H1 (cell line): ENCODE data around the gene MAPK13. TPM values are rescaled to one million over a fixed set of nuclear protein-coding genes. Genes with fewer than 3 reads are reported as not detected.
A peak's percentile ranks its signal among the peaks of the same experiment; 100 is the strongest.

Source experiments
- CTCF ChIA-PET: fragments of 300-600 bp; sonication (Branson Sonifier 250); formaldehyde crosslinking; loops from one replicate; lab custom pipeline; 2021; ENCODE audit not compliant: partially characterized antibody; lab: Charles Lee
- POLR2A ChIA-PET: fragments of 300-600 bp; sonication (Branson Sonifier 250); formaldehyde crosslinking; loops from one replicate; lab custom pipeline; 2021; ENCODE audit warnings: inconsistent platforms; ENCODE audit not compliant: partially characterized antibody; lab: Charles Lee
- DNase-seq, 2 experiments: peaks; one replicate each; pipeline versions ENCODE4 v3.0.0 to v3.0.0-alpha.2; 2010 to 2022; ENCODE audit warnings: low spot score in 2 of 2, low read depth in 1 of 2, mixed read lengths in 1 of 2
- FAIRE-seq: peaks from 2 replicates; lab custom pipeline; 2011; peaks lifted over from hg19 to GRCh38; lab: Jason Lieb, UNC
- H2AFZ ChIP-seq: 2 replicates; pipeline ENCODE4 v1.8.1; 2012; ENCODE audit warnings: low read length, inconsistent platforms
- H2AK5ac ChIP-seq: 2 replicates; pipeline ENCODE4 v1.6.1; 2013; ENCODE audit warnings: low read depth, low read length
- H2BK120ac ChIP-seq: replicated peaks from 2 replicates; pipeline ENCODE3; 2013; ENCODE audit warnings: low read depth, low read length, inconsistent platforms
- H2BK12ac ChIP-seq: 2 replicates; pipeline ENCODE4 v1.6.1; 2013; ENCODE audit warnings: low read depth, low read length
- H2BK15ac ChIP-seq: 2 replicates; pipeline ENCODE4 v1.6.1; 2013; ENCODE audit warnings: low read length
- H2BK20ac ChIP-seq: 2 replicates; pipeline ENCODE4 v1.6.1; 2013; ENCODE audit warnings: low read length
- H2BK5ac ChIP-seq: 2 replicates; pipeline ENCODE4 v1.6.1; 2013; ENCODE audit warnings: low read depth, low read length
- H3K14ac ChIP-seq: 2 replicates; pipeline ENCODE4 v1.6.1; 2013; ENCODE audit warnings: inconsistent platforms; ENCODE audit not compliant: insufficient read length
- H3K18ac ChIP-seq: 2 replicates; pipeline ENCODE4 v1.6.1; 2013; ENCODE audit warnings: low read length; ENCODE audit errors: extremely low read depth
- H3K23ac ChIP-seq: 2 replicates; pipeline ENCODE4 v1.6.1; 2013; ENCODE audit warnings: inconsistent platforms; ENCODE audit not compliant: insufficient read length
- H3K23me2 ChIP-seq: 2 replicates; pipeline ENCODE4 v1.6.1; 2013; ENCODE audit warnings: low read depth, low read length
- H3K27ac ChIP-seq: 2 replicates; pipeline ENCODE4 v1.6.1; 2011; ENCODE audit warnings: low read depth, low read length, inconsistent platforms
- H3K27me3 ChIP-seq, 4 experiments: replicated peaks in 1 of 4; 1 replicate in 1 of 4; 2 replicates in 3 of 4; pipeline versions ENCODE4 v1.6.1 to v1.8.1; 2011 to 2013; ENCODE audit warnings: low read length in 3 of 4, mild to moderate bottlenecking in 3 of 4, inconsistent platforms in 2 of 4, mixed read lengths in 2 of 4, moderate library complexity in 1 of 4; ENCODE audit not compliant: control insufficient read depth in 3 of 4, insufficient read depth in 3 of 4; ENCODE audit errors: extremely low read depth in 1 of 4
- H3K36me3 ChIP-seq, 4 experiments: 2 replicates each; pipeline versions ENCODE4 v1.6.1 to v1.8.1; 2011 to 2013; ENCODE audit warnings: mild to moderate bottlenecking in 4 of 4, low read length in 3 of 4, moderate library complexity in 2 of 4, control low read depth in 1 of 4, inconsistent platforms in 1 of 4; ENCODE audit not compliant: insufficient read depth in 4 of 4, control insufficient read depth in 2 of 4
- H3K4ac ChIP-seq: replicated peaks from 2 replicates; pipeline ENCODE3; 2013; ENCODE audit warnings: low read length, low read depth, mixed read lengths, inconsistent platforms; ENCODE audit not compliant: insufficient read length
- H3K4me1 ChIP-seq, 4 experiments: replicated peaks in 1 of 4; 1 replicate in 1 of 4; 2 replicates in 3 of 4; pipeline versions ENCODE4 v1.6.1 to v1.8.1; 2011 to 2013; ENCODE audit warnings: low read length in 3 of 4, inconsistent platforms in 2 of 4, mixed read lengths in 1 of 4; ENCODE audit not compliant: insufficient read depth in 4 of 4, control insufficient read depth in 3 of 4
- H3K4me2 ChIP-seq, 2 experiments: 2 replicates each; pipeline versions ENCODE4 v1.6.1 to v1.8.1; 2011 to 2013; ENCODE audit warnings: low read depth in 2 of 2, low read length in 2 of 2, control low read depth in 1 of 2, inconsistent platforms in 1 of 2, mild to moderate bottlenecking in 1 of 2; ENCODE audit not compliant: insufficient read depth in 1 of 2
- H3K4me3 ChIP-seq, 4 experiments: fragments of 200-600, 300-600 bp in 1 of 4; sonication (generic), shearing (Covaris generic), sonication (Bioruptor Twin) in 1 of 4; 2 replicates each; pipeline versions ENCODE4 v1.5.1 to v1.8.1; 2011 to 2016; ENCODE audit warnings: low read length in 4 of 4, low read depth in 3 of 4, control low read depth in 2 of 4, inconsistent platforms in 2 of 4, mild to moderate bottlenecking in 2 of 4, mixed read lengths in 1 of 4, moderate library complexity in 1 of 4; ENCODE audit not compliant: insufficient read depth in 2 of 4; ENCODE audit errors: extremely low read depth in 1 of 4
- H3K56ac ChIP-seq: replicated peaks from 2 replicates; pipeline ENCODE3; 2013; ENCODE audit warnings: low read depth, mild to moderate bottlenecking, mixed read lengths, low read length, inconsistent platforms; ENCODE audit not compliant: insufficient read length
- H3K79me1 ChIP-seq: 2 replicates; pipeline ENCODE4 v1.6.1; 2013; ENCODE audit warnings: low read depth, low read length, control low read depth
- H3K79me2 ChIP-seq, 2 experiments: 2 replicates each; pipeline versions ENCODE4 v1.6.1 to v1.8.1; 2012 to 2013; ENCODE audit warnings: low read length in 2 of 2, mild to moderate bottlenecking in 2 of 2, inconsistent platforms in 1 of 2; ENCODE audit not compliant: insufficient read depth in 2 of 2, control insufficient read depth in 1 of 2
- H3K9ac ChIP-seq, 4 experiments: replicated peaks in 1 of 4; 1 replicate in 1 of 4; 2 replicates in 3 of 4; pipeline versions ENCODE4 v1.6.1 to v1.8.1; 2011 to 2013; ENCODE audit warnings: low read depth in 3 of 4, low read length in 3 of 4, control low read depth in 2 of 4, mild to moderate bottlenecking in 2 of 4, moderate library complexity in 2 of 4, inconsistent platforms in 1 of 4; ENCODE audit errors: extremely low read depth in 1 of 4
- H3K9me3 ChIP-seq, 2 experiments: 2 replicates each; pipeline versions ENCODE4 v1.6.1 to v1.8.1; 2012 to 2013; ENCODE audit warnings: mild to moderate bottlenecking in 2 of 2, moderate library complexity in 2 of 2, control low read depth in 1 of 2, inconsistent platforms in 1 of 2, low read depth in 1 of 2, low read length in 1 of 2, mixed read lengths in 1 of 2; ENCODE audit not compliant: insufficient read depth in 2 of 2
- H4K20me1 ChIP-seq, 2 experiments: replicated peaks in 1 of 2; 2 replicates each; pipeline versions ENCODE3 to v1.8.1; 2011 to 2013; ENCODE audit warnings: inconsistent platforms in 2 of 2, low read length in 2 of 2, mild to moderate bottlenecking in 1 of 2; ENCODE audit not compliant: insufficient read depth in 2 of 2, control insufficient read depth in 1 of 2
- H4K5ac ChIP-seq: 2 replicates; pipeline ENCODE4 v1.6.1; 2013; ENCODE audit warnings: low read length, low read depth, mixed read lengths, inconsistent platforms; ENCODE audit not compliant: insufficient read length
- H4K8ac ChIP-seq: 2 replicates; pipeline ENCODE4 v1.8.0; 2013; ENCODE audit warnings: mild to moderate bottlenecking, moderate library complexity, low read length, inconsistent platforms; ENCODE audit not compliant: insufficient read depth; ENCODE audit errors: extremely low read depth
- H4K91ac ChIP-seq: replicated peaks from 2 replicates; pipeline ENCODE3; 2013; ENCODE audit warnings: low read length, mixed read lengths, inconsistent platforms; ENCODE audit not compliant: insufficient read length
- ASH2L ChIP-seq: fragments of 200-600, 300-600 bp; sonication (generic); IDR thresholded peaks from one replicate; pipeline ENCODE4 v1.7.1; 2017; ENCODE audit warnings: low read length
- CHD1 ChIP-seq: IDR thresholded peaks from 2 replicates; pipeline ENCODE4 v1.6.1; 2012; ENCODE audit warnings: low read depth, low read length, improper control_type of control experiment
- HDAC2 ChIP-seq, 2 experiments: fragments of 300-600 bp in 1 of 2; sonication (generic) in 1 of 2; IDR thresholded peaks; 2 replicates each; pipeline ENCODE4 v1.6.1; 2011 to 2012; ENCODE audit warnings: low read depth in 2 of 2, low read length in 2 of 2, mild to moderate bottlenecking in 2 of 2, moderate library complexity in 2 of 2, borderline replicate concordance in 1 of 2, inconsistent platforms in 1 of 2
- HDAC6 ChIP-seq: IDR thresholded peaks from one replicate; pipeline ENCODE4 v1.7.1; 2012; ENCODE audit warnings: low read depth, mild to moderate bottlenecking, inconsistent platforms, low read length, moderate library complexity
- NANOG ChIP-seq: IDR thresholded peaks from 2 replicates; pipeline ENCODE4 v1.6.1; 2011; ENCODE audit warnings: low read length, low read depth, mild to moderate bottlenecking, inconsistent platforms; ENCODE audit not compliant: insufficient read depth, poor library complexity, severe bottlenecking
- POLR2AphosphoS5 ChIP-seq: IDR thresholded peaks from 2 replicates; pipeline ENCODE4 v1.6.1; 2011; ENCODE audit warnings: low read depth, low read length
- RBBP5 ChIP-seq: IDR thresholded peaks from 2 replicates; pipeline ENCODE4 v1.7.1; 2012; ENCODE audit warnings: low read depth, mild to moderate bottlenecking, inconsistent platforms, low read length, moderate library complexity, borderline replicate concordance
- RXRA ChIP-seq: IDR thresholded peaks from 2 replicates; pipeline ENCODE4 v1.6.1; 2011; ENCODE audit warnings: low read depth, mild to moderate bottlenecking, low read length, moderate library complexity; ENCODE audit not compliant: insufficient read depth
- SIX5 ChIP-seq: IDR thresholded peaks from 2 replicates; pipeline ENCODE4 v1.6.1; 2011; ENCODE audit warnings: mild to moderate bottlenecking, low read depth, low read length
- SRF ChIP-seq: IDR thresholded peaks from 2 replicates; pipeline ENCODE4 v1.6.1; 2011; ENCODE audit warnings: mild to moderate bottlenecking, low read depth, low read length, moderate library complexity
- TAF7 ChIP-seq: optimal IDR thresholded peaks from 2 replicates; pipeline ENCODE3; 2011; ENCODE audit warnings: low read depth, mild to moderate bottlenecking, inconsistent platforms, low read length, moderate library complexity, borderline replicate concordance
- WGBS, 2 experiments: shearing (Covaris generic) in 1 of 2; methylation state at CpG; one replicate each; pipeline versions ENCODE4 v1.1.6 to v1.1.7; 2013 to 2015; ENCODE audit warnings: low lambda C conversion rate in 2 of 2, mixed read lengths in 2 of 2, inconsistent platforms in 1 of 2, low coverage in 1 of 2, missing lambda C conversion rate in 1 of 2; ENCODE audit not compliant: insufficient replicate concordance in 2 of 2, insufficient coverage in 1 of 2, insufficient read length in 1 of 2; ENCODE audit errors: extremely low coverage in 1 of 2, missing lambda C conversion rate in 1 of 2; 5-methylcytosine and 5-hydroxymethylcytosine counted together
- polyA plus RNA-seq, 7 experiments: library from polyadenylated mRNA; depleted of rRNA in 3 of 7; stranded (reverse) in 5 of 7; unstranded in 2 of 7; fragments of >200 nt in 5 of 7; fragments of 200-250 nt in 2 of 7; gene quantifications; 1 replicate in 5 of 7; 2 replicates in 1 of 7; 4 replicates in 1 of 7; pipeline versions ENCODE4 v1.2.1 to v1.2.3, GENCODE V29; 2011 to 2013; ENCODE audit warnings: missing spikeins in 2 of 7, mixed read lengths in 2 of 7
- total RNA-seq: library from RNA; stranded (reverse); fragmentation: NEBNext Ultra II Directional; extraction: Animal tissue kit (Norgen Biotek cat#: 25700); gene quantifications from 2 replicates; pipeline ENCODE4 v1.2.1, GENCODE V29; 2021

Gene MAPK13
- total and polyA plus RNA-seq, 2 of the 8 experiments (the other 6 are each of a cell fraction or from before 2014, with no cell fraction given): 10.1 to 14.1 TPM

DNA sequence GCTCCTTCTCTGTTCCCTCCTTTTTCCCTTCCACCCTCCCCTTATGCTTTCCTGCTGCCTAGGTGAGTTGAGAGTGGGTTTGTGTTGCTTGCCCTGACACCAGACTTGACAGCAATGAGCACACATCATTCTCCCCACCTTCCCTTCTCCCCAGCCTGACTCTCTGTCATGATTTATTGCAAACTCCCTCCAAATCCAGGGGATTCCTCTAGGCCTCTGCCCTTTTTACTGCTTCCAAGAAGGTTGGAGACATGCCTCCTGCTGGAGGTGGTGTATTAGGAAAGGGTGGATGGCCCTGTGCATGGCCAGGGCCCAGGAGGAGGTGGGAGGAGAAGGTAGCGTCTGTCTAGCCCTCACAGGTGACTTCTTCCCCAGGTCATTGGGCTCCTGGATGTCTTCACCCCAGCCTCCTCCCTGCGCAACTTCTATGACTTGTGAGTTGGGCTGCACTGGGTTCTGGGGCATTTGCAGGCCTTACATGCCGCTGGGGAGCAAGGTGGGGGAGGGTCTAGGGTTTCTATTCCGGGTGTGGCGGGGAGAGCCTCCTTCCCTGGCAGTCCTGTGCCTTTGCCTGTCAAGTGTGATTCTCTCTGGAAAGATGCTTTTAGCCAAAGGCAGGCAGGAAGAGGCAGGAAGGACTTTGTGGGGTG lies 2.1 kb downstream of the MAPK13 start:
- peak overlapping the region; percentile 86 to 89; a peak in 2 of 4 replicates for H3K4me2 ChIP-seq
- no peak overlapping the region for H3K23ac ChIP-seq
- H3K23me2 ChIP-seq: peaks cover 9% of the 10 kb centered on the region; the same call in 1 of the 2 replicates
- ChIA-PET CTCF (interaction anchor here (0.5 to 1.7 kb wide), 8 partner anchors 8 to 332 kb away, joined by 3 to 7 read pairs (median 4); no protein-coding TSS in a partner anchor), POLR2A (interaction anchor here (0.8 to 2.0 kb wide), 7 partner anchors 7 to 65 kb away, joined by 3 to 6 read pairs (median 5); no protein-coding TSS in a partner anchor)
- H3K36me3 ChIP-seq: no peaks in the 10 kb centered on the region
- no peak for TF ChIP-seq ASH2L
- no peak for TF ChIP-seq TAF7
- TF ChIP-seq HDAC2 (IDR thresholded peaks at IDR 0.05; ENCODE audit: borderline replicate concordance in 1 of 2, low read depth in 2 of 2, low read length in 2 of 2): no peak
- TF ChIP-seq CHD1: no peak
- TF ChIP-seq NANOG: no peak
- TF ChIP-seq HDAC6: no peak
- TF ChIP-seq RBBP5: no peak
- TF ChIP-seq RXRA: no peak
- TF ChIP-seq SRF: no peak
- TF ChIP-seq POLR2AphosphoS5: no peak
- TF ChIP-seq SIX5: no peak
- no peak overlapping the region for H3K27ac ChIP-seq
- no peak overlapping the region for H2AK5ac ChIP-seq
- H2BK15ac ChIP-seq: no peak overlapping the region
- no peak overlapping the region for H3K4me3 ChIP-seq
- H3K27me3 ChIP-seq: peaks cover 0 to 10% (median 3%) of the 10 kb centered on the region in 4 experiments; a peak in 4 of 7 replicates
- no peak overlapping the region for H3K4ac ChIP-seq
- H4K91ac ChIP-seq: no peak overlapping the region
- no peaks in the 10 kb centered on the region for H3K79me2 ChIP-seq
- WGBS, 2 experiments: 70% methylated on average over 5 of the region's 5 CpGs; no CpG with 5 or more reads in 1 of the 2 experiments
- FAIRE-seq: no peak
- no peak overlapping the region for H3K18ac ChIP-seq
- 0 out of 2 replicates have a peak overlapping the region, but pooled peaks have one; percentile 3 for H2BK5ac ChIP-seq
- no peak overlapping the region for H4K5ac ChIP-seq
- peaks cover 7 to 18% (median 15%) of the 10 kb centered on the region in 4 experiments for H3K4me1 ChIP-seq
- H3K14ac ChIP-seq: no peak overlapping the region
- H3K56ac ChIP-seq: no peak overlapping the region
- no peak overlapping the region for H2BK20ac ChIP-seq
- no peak overlapping the region for H2BK120ac ChIP-seq
- no peaks in the 10 kb centered on the region for H4K20me1 ChIP-seq
- no peak overlapping the region for H3K9ac ChIP-seq
- peak overlapping the region; percentile 3; the same call in 1 of the 2 replicates for H2BK12ac ChIP-seq
- no peak for DNase-seq
- no peaks in the 10 kb centered on the region; the same call in 1 of the 2 replicates for H3K79me1 ChIP-seq
- H2AFZ ChIP-seq: no peak overlapping the region
- H3K9me3 ChIP-seq: no peaks in the 10 kb centered on the region
- no peak overlapping the region for H4K8ac ChIP-seq
